HEK293 (cell line): ENCODE results near the gene NCDN.

Source experiments
- CTCF ChIA-PET: fragments of 350-600 bp; formaldehyde crosslinking; extraction: SDS; loops from one replicate; lab custom pipeline; 2021; ENCODE audit warnings: antibody characterized with exemption; lab: Yijun Ruan, JAX
- POLR2A ChIA-PET: fragments of 300-600 bp; formaldehyde crosslinking; extraction: SDS; loops from one replicate; lab custom pipeline; 2020; ENCODE audit warnings: antibody characterized with exemption, inconsistent platforms; lab: Yijun Ruan, JAX
- H3K27ac ChIP-seq: fragments of 200-500 bp; sonication (Bioruptor generic); 2 replicates; pipeline ENCODE4 v1.5.1; 2014; ENCODE audit warnings: low read depth, low read length, control low read depth, inconsistent platforms; ENCODE audit errors: extremely low read depth
- H3K36me3 ChIP-seq, 2 experiments: fragments of 200-500 bp in 1 of 2; sonication (Bioruptor generic) in 1 of 2; 1 replicate in 1 of 2; 2 replicates in 1 of 2; pipeline ENCODE4 v1.5.1; 2014 to 2017; ENCODE audit warnings: inconsistent platforms in 2 of 2, low read length in 2 of 2; ENCODE audit not compliant: control insufficient read depth in 2 of 2, insufficient read depth in 1 of 2
- H3K4me1 ChIP-seq: fragments of 200-500 bp; sonication (Bioruptor generic); 2 replicates; pipeline ENCODE4 v1.5.1; 2014; ENCODE audit warnings: mild to moderate bottlenecking, low read length, inconsistent platforms; ENCODE audit not compliant: control insufficient read depth, insufficient read depth
- H3K4me3 ChIP-seq: 2 replicates; pipeline ENCODE4 v1.5.1; 2011; ENCODE audit warnings: low read depth, mild to moderate bottlenecking, control low read depth, low read length, moderate library complexity
- H3K9me3 ChIP-seq: fragments of 200-500 bp; sonication (Bioruptor generic); 2 replicates; pipeline ENCODE4 v1.5.1; 2014; ENCODE audit warnings: low read depth, low read length, inconsistent platforms; ENCODE audit not compliant: control insufficient read depth, insufficient read depth
- BCL11A ChIP-seq: fragments of 450-650 bp; formaldehyde crosslinking; IDR thresholded peaks from 2 replicates; pipeline ENCODE4 v1.5.1; 2016; ENCODE audit warnings: low read depth, missing biosample characterization, missing genetic modification characterization
- FEZF1 ChIP-seq: fragments of 450-650 bp; formaldehyde crosslinking; IDR thresholded peaks from 2 replicates; pipeline ENCODE4 v1.5.1; 2016; ENCODE audit warnings: missing biosample characterization, missing genetic modification characterization
- GLIS1 ChIP-seq: fragments of 450-650 bp; formaldehyde crosslinking; IDR thresholded peaks from 2 replicates; pipeline ENCODE4 v1.5.1; 2016; ENCODE audit warnings: missing biosample characterization, missing genetic modification characterization
- HOXC10 ChIP-seq: sonication (generic); formaldehyde crosslinking; IDR thresholded peaks from 2 replicates; pipeline ENCODE4 v1.8.1; 2023; ENCODE audit warnings: mild to moderate bottlenecking, missing genetic modification reagents
- RBAK ChIP-seq: fragments of 450-650 bp; formaldehyde crosslinking; IDR thresholded peaks from 2 replicates; pipeline ENCODE4 v1.5.1; 2016; ENCODE audit warnings: missing biosample characterization, missing genetic modification characterization
- REPIN1 ChIP-seq: fragments of 450-650 bp; formaldehyde crosslinking; IDR thresholded peaks from 2 replicates; pipeline ENCODE4 v1.5.1; 2017; ENCODE audit warnings: missing biosample characterization, missing genetic modification characterization, low read depth
- SALL2 ChIP-seq: fragments of 450-650 bp; formaldehyde crosslinking; IDR thresholded peaks from 2 replicates; pipeline ENCODE4 v1.5.0; 2017; ENCODE audit warnings: missing biosample characterization, mild to moderate bottlenecking, missing genetic modification characterization, borderline replicate concordance
- SETDB1 ChIP-seq: IDR thresholded peaks from one replicate; pipeline ENCODE4 v1.6.1; 2017; ENCODE audit warnings: mild to moderate bottlenecking, low read length, moderate library complexity, mixed read lengths; ENCODE audit not compliant: insufficient read length
- ZFP37 ChIP-seq: fragments of 450-650 bp; formaldehyde crosslinking; IDR thresholded peaks from 2 replicates; pipeline ENCODE4 v1.5.1; 2016; ENCODE audit warnings: missing biosample characterization, missing genetic modification characterization
- ZNF140 ChIP-seq: fragments of 450-650 bp; formaldehyde crosslinking; IDR thresholded peaks from 2 replicates; pipeline ENCODE4 v1.5.1; 2016; ENCODE audit warnings: missing biosample characterization, missing genetic modification characterization
- ZNF211 ChIP-seq: fragments of 450-650 bp; formaldehyde crosslinking; IDR thresholded peaks from 2 replicates; pipeline ENCODE4 v1.5.1; 2016; ENCODE audit warnings: low read depth, missing biosample characterization, missing genetic modification characterization
- ZNF221 ChIP-seq: fragments of 450-650 bp; formaldehyde crosslinking; IDR thresholded peaks from 2 replicates; pipeline ENCODE4 v1.5.1; 2017; ENCODE audit warnings: missing biosample characterization, missing genetic modification characterization, borderline replicate concordance
- ZNF223 ChIP-seq: fragments of 450-650 bp; formaldehyde crosslinking; IDR thresholded peaks from 2 replicates; pipeline ENCODE4 v1.5.1; 2016; ENCODE audit warnings: missing biosample characterization, missing genetic modification characterization
- ZNF274 ChIP-seq, 2 experiments: fragments of 200-500 bp in 1 of 2; fragments of 450-650 bp in 1 of 2; sonication (Bioruptor generic) in 1 of 2; formaldehyde crosslinking in 1 of 2; IDR thresholded peaks; 2 replicates each; pipeline versions ENCODE4 v1.5.1 to v1.6.1; 2014 to 2016; ENCODE audit warnings: borderline replicate concordance in 1 of 2, inconsistent platforms in 1 of 2, low read length in 1 of 2, missing biosample characterization in 1 of 2, missing genetic modification characterization in 1 of 2
- ZNF404 ChIP-seq: fragments of 450-650 bp; formaldehyde crosslinking; IDR thresholded peaks from 2 replicates; pipeline ENCODE4 v1.5.1; 2017; ENCODE audit warnings: missing biosample characterization, missing genetic modification characterization
- ZNF416 ChIP-seq: fragments of 450-650 bp; formaldehyde crosslinking; IDR thresholded peaks from 2 replicates; pipeline ENCODE4 v1.5.1; 2016; ENCODE audit warnings: missing biosample characterization, missing genetic modification characterization
- ZNF426 ChIP-seq: fragments of 450-650 bp; formaldehyde crosslinking; IDR thresholded peaks from 2 replicates; pipeline ENCODE4 v1.5.1; 2017; ENCODE audit warnings: missing biosample characterization, missing genetic modification characterization, mild to moderate bottlenecking, inconsistent platforms, moderate library complexity
- ZNF548 ChIP-seq: fragments of 450-650 bp; formaldehyde crosslinking; IDR thresholded peaks from 2 replicates; pipeline ENCODE4 v1.5.1; 2016; ENCODE audit warnings: missing biosample characterization, missing genetic modification characterization
- ZNF585B ChIP-seq: fragments of 450-650 bp; formaldehyde crosslinking; IDR thresholded peaks from 2 replicates; pipeline ENCODE4 v1.5.1; 2016; ENCODE audit warnings: missing biosample characterization, missing genetic modification characterization
- ZNF623 ChIP-seq: fragments of 450-650 bp; formaldehyde crosslinking; IDR thresholded peaks from 2 replicates; pipeline ENCODE4 v1.5.1; 2016; ENCODE audit warnings: missing biosample characterization, missing genetic modification characterization
- ZNF658 ChIP-seq: fragments of 450-650 bp; formaldehyde crosslinking; IDR thresholded peaks from 2 replicates; pipeline ENCODE4; 2016; ENCODE audit warnings: missing biosample characterization, missing genetic modification characterization
- ZNF660 ChIP-seq: fragments of 450-650 bp; IDR thresholded peaks from 2 replicates; pipeline ENCODE4 v1.5.1; 2018; ENCODE audit warnings: missing biosample characterization, mild to moderate bottlenecking, missing genetic modification characterization
- ZNF664 ChIP-seq: fragments of 450-650 bp; formaldehyde crosslinking; IDR thresholded peaks from 2 replicates; pipeline ENCODE4 v1.5.1; 2016; ENCODE audit warnings: missing biosample characterization, missing genetic modification characterization
- ZSCAN23 ChIP-seq: fragments of 450-650 bp; formaldehyde crosslinking; IDR thresholded peaks from 2 replicates; pipeline ENCODE4 v1.5.1; 2016; ENCODE audit warnings: missing biosample characterization, missing genetic modification characterization
- TF ChIP-seq, protein P1 (sequence below): fragments of 450-650 bp; formaldehyde crosslinking; IDR thresholded peaks from 2 replicates; pipeline ENCODE4 v1.5.1; 2016; ENCODE audit warnings: missing biosample characterization, missing genetic modification characterization
- TF ChIP-seq, protein P2 (sequence below): fragments of 450-650 bp; formaldehyde crosslinking; IDR thresholded peaks from 2 replicates; pipeline ENCODE4 v1.5.1; 2016; ENCODE audit warnings: missing biosample characterization, missing genetic modification characterization
- TF ChIP-seq, protein P3 (sequence below): fragments of 450-650 bp; formaldehyde crosslinking; IDR thresholded peaks from 2 replicates; pipeline ENCODE4 v1.5.0; 2017; ENCODE audit warnings: missing biosample characterization, missing genetic modification characterization, borderline replicate concordance

Gene NCDN

GRCh38 chr1:35574655-35575415, 17.2 kb downstream of the NCDN start:
- Histone ChIP-seq H3K36me3 (no peaks in the 10 kb centered on the region), H3K4me3 (no peak overlapping the region), H3K4me1 (no peaks in the 10 kb centered on the region), H3K9me3 (no peaks in the 10 kb centered on the region), H3K27ac (no peak overlapping the region)
- no peak for TF ChIP-seq ZNF658 (tag by site-specific recombination)
- TF ChIP-seq, protein P1, sequence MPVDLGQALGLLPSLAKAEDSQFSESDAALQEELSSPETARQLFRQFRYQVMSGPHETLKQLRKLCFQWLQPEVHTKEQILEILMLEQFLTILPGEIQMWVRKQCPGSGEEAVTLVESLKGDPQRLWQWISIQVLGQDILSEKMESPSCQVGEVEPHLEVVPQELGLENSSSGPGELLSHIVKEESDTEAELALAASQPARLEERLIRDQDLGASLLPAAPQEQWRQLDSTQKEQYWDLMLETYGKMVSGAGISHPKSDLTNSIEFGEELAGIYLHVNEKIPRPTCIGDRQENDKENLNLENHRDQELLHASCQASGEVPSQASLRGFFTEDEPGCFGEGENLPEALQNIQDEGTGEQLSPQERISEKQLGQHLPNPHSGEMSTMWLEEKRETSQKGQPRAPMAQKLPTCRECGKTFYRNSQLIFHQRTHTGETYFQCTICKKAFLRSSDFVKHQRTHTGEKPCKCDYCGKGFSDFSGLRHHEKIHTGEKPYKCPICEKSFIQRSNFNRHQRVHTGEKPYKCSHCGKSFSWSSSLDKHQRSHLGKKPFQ (tag by site-specific recombination) = no peak
- TF ChIP-seq, protein P2, sequence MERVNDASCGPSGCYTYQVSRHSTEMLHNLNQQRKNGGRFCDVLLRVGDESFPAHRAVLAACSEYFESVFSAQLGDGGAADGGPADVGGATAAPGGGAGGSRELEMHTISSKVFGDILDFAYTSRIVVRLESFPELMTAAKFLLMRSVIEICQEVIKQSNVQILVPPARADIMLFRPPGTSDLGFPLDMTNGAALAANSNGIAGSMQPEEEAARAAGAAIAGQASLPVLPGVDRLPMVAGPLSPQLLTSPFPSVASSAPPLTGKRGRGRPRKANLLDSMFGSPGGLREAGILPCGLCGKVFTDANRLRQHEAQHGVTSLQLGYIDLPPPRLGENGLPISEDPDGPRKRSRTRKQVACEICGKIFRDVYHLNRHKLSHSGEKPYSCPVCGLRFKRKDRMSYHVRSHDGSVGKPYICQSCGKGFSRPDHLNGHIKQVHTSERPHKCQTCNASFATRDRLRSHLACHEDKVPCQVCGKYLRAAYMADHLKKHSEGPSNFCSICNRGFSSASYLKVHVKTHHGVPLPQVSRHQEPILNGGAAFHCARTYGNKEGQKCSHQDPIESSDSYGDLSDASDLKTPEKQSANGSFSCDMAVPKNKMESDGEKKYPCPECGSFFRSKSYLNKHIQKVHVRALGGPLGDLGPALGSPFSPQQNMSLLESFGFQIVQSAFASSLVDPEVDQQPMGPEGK (tag by site-specific recombination) = no peak
- no peak for TF ChIP-seq FEZF1
- no peak for TF ChIP-seq REPIN1 (tag by site-specific recombination)
- no peak for TF ChIP-seq ZNF223 (tag by site-specific recombination)
- TF ChIP-seq ZNF548 (tag by site-specific recombination) = no peak
- TF ChIP-seq RBAK = no peak
- no peak for TF ChIP-seq ZNF404 (tag by site-specific recombination)
- no peak for TF ChIP-seq BCL11A (tag by site-specific recombination)
- TF ChIP-seq ZNF426 = no peak
- TF ChIP-seq SETDB1 = no peak
- CTCF ChIA-PET = no interaction called here
- POLR2A ChIA-PET = no interaction called here

DNA sequence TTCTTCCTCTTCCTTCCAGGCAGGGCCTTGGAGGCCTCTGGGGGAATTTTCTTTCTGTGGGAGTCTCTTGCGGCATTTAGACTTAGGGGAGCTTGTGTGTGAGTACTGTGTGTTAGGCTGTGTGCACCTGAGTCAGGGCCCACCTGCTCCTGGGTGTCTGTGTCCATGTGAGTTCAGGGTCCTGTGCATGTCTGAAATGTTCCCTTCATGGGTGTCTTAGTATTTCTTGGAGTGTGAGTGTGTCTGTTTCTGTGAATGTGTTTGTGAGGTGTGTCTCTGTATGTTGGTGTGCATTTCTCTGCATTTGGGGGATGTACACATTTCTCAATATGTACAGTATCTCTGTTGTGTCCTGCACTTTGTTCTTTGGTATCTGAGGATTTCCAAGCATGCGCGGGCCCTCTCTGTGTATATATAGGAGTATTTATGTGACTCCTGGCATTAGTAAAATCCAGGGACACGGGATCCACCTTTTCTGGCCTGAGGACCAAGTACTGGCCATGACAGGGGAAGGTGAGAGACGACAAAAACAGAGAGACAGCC, 17.9 kb downstream of the NCDN start:
- no peak for TF ChIP-seq ZNF623 (tag by site-specific recombination)
- TF ChIP-seq ZSCAN23 (tag by site-specific recombination) = no peak
- no peak for TF ChIP-seq ZNF274 (IDR thresholded peaks at IDR 0.05; ENCODE audit: low read length)
- no peak for TF ChIP-seq ZNF274 (tag by site-specific recombination; IDR thresholded peaks at IDR 0.05; ENCODE audit: borderline replicate concordance)
- TF ChIP-seq, protein P3, sequence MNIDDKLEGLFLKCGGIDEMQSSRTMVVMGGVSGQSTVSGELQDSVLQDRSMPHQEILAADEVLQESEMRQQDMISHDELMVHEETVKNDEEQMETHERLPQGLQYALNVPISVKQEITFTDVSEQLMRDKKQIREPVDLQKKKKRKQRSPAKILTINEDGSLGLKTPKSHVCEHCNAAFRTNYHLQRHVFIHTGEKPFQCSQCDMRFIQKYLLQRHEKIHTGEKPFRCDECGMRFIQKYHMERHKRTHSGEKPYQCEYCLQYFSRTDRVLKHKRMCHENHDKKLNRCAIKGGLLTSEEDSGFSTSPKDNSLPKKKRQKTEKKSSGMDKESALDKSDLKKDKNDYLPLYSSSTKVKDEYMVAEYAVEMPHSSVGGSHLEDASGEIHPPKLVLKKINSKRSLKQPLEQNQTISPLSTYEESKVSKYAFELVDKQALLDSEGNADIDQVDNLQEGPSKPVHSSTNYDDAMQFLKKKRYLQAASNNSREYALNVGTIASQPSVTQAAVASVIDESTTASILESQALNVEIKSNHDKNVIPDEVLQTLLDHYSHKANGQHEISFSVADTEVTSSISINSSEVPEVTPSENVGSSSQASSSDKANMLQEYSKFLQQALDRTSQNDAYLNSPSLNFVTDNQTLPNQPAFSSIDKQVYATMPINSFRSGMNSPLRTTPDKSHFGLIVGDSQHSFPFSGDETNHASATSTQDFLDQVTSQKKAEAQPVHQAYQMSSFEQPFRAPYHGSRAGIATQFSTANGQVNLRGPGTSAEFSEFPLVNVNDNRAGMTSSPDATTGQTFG = no peak
- no peak for TF ChIP-seq HOXC10 (CRISPR knock-in tag)
- no peak for TF ChIP-seq ZNF221
- TF ChIP-seq ZNF140 = no peak
- TF ChIP-seq ZNF416 = no peak
- no peak for TF ChIP-seq ZNF211 (tag by site-specific recombination)
- TF ChIP-seq ZFP37 = no peak
- no peak for TF ChIP-seq ZNF585B (tag by site-specific recombination)
- no peak for TF ChIP-seq GLIS1
- no peak for TF ChIP-seq SALL2 (tag by site-specific recombination)
- TF ChIP-seq ZNF664 (tag by site-specific recombination) = no peak
- TF ChIP-seq ZNF660 = no peak
- Histone ChIP-seq H3K27ac (no peak overlapping the region), H3K4me3 (no peak overlapping the region), H3K4me1 (no peaks in the 10 kb centered on the region), H3K9me3 (no peaks in the 10 kb centered on the region), H3K36me3 (no peaks in the 10 kb centered on the region)
- ChIA-PET POLR2A (no interaction called here), CTCF (interaction anchor here (1.1 kb wide), 1 partner anchor 139 kb away, joined by 6 read pairs; no protein-coding TSS in a partner anchor)
